Stimulated activated CD4-positive, alpha-beta T cell treated with anti-CD3 and anti-CD28 coated beads, Interleukin-2, amount 100 ng/mL, for 4 hours (primary cell): Measurements from ENCODE around the gene KCND3.
A peak's percentile ranks its signal among the peaks of the same experiment; 100 is the strongest.
"Not testable (repeated sequence)": the region's sequence is repeated elsewhere in the genome, so short reads cannot be mapped to it uniquely, and the experiment has no call there.

Experiments used
- DNase-seq: peaks from one replicate; pipeline ENCODE4 v3.0.0-alpha.2; 2020; ENCODE audit warnings: low read depth

The KCND3 gene

DNA sequence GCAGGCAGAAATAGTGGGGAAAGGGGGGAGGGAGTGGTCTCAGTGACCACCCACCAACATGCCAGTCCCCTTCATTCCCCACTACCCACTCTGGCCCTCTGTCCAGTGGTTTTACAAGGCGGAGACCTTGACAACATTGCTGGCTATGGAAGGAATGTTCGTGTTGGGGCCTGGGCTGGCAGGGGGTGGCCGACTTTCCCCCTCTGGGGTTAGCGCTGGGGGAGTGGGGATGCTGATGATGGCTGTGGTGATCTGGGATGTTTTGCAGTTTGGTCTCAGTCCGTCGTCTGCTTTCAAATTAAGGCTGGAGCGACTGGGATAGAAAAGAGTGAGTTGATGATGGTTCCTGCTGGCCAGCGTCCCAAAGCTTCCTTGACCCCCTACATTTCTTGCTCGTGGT is 213.5 kb downstream of the KCND3 start:
- DNase-seq: no peak

DNA sequence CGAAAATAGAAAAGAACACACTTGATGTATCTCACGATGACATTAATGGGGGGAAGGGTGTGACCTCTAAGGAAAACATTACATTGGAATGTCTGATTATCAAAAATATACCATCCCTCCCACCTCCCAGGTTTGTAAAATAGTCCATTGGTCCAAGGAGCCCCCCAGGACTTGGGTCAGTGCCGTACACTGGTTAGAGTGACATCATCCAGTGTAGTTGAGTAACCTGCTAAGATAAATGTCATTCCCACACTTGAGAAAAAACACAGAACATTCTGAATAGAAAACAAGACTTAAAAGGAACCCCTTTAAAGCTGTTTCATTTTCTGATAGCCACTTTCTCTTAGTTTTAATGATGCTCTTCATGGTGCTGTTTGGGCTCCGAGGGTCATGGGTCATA is 218.6 kb downstream of the KCND3 start:
- DNase-seq: no peak

DNA sequence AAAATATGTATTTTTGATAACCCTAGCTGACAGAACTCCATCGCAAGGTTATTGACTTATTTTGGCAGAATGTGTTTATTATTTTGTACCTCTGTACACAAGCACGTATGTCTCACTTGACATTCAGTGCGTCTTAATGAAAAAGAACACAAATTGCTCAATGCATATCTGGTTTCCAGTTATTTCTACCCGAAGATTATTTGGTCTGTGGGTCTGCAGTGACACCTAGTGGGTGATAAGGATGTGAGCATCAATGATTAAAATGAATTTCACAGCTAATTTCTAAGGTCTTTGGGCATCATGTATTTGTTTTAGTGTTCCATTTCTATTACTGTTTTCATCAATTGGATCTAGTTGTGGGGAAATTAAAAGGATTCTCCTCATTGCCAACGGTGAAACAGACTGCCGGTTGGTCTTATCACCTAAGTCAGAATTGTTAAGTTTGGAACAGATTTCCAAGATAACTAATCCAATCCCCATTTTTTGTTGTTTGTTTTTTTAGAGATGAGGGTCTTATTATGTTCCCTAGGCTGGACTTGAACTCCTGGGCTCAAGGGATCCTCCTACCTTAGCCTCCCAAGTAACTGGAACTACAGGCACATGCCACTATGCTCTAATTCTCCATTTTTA is 219.8 kb downstream of the KCND3 start:
- DNase-seq: peak; percentile 26

DNA sequence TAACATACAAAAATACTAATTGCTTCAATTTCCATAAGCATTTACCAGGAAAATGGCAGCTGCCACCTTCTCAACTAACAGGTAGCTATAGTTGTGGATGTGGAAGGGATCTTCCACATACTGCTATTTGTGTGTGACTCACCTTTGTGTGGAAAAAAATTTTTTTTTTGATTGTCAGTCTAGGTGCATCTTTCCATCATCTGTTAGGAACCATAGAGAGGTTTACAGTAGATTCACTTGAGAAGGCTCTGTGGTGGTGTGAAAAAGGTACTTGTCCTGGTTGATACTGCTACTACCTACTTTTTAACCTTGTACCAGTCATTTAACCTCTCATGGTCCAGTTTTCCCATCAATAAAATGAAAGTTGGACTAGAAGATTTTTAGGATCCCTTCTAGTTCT is 220.8 kb downstream of the KCND3 start:
- no peak for DNase-seq

DNA sequence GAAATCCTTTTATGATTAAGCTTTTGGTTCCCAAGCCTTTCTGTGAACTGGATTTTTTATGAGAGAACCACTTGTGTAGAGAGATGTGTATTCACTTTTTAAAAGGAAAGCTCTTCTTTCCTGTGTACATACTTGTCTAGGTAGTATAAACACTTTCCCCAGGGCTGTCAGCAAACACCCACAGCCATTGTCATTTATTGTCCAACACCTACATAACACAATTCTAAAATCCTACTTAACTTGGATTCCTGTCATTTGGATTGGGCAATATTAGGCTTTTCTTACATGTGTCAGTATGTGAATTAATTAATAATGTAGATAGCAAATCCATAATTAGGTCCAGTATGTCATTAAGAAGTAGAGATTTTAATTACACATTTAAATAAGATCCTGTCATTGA is 221.4 kb downstream of the KCND3 start:
- DNase-seq: no peak

DNA sequence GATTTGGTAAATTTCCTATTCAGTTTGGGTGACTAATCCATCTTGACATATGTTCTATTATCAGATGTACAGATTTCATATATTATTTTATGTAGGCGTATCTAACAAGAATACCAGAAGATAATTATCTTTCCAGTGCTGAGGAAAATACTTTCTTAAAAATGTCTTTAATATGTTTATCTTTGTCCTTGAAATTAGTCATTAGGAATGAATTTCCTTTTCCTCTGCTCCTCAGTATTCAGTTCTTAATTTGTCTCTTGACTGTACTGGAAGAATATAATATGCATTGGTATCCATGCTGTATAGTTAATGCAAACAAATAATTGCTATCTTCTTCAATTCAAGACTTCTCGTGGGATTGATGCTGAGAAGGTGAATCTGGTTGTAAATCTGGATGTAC is 227.1 kb downstream of the KCND3 start:
- no peak for DNase-seq

DNA sequence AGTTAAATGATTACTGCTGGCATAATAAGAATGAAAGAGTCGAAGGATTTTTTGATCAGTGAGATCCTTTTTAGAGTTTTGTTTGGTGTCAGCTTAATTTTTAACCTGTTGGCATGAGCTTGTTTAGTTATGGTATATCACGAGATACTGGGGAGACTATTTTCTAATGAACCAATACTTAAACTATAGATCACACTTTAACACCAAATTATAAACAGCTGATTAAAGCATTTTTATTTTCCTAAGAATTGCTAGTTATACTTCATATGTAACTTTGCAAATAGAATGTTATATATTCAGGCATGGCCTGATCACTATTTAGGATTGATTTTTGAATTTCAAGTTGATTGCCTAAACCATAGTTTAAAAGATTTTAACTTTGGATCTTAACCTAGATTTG is 227.8 kb downstream of the KCND3 start:
- DNase-seq: no peak

DNA sequence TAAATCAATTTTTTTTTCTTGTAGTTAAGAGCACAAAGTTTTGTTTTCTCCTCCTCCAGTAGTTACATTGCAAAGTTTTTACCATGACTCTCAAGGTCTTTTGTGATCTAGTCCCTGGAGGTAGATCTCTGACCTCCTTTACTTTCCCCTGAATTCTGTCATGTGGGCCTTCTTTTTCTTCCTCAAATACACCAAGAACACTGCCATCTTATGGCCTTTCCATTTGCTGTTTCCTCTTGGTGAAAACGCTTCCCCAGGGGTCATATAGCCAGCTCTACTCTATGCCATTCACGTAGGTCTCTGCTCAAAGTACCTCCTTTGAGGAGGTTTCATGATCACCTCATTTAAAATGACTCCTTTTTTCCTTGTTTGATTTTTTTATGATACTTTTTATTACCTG is 231.1 kb downstream of the KCND3 start:
- DNase-seq: no peak

DNA sequence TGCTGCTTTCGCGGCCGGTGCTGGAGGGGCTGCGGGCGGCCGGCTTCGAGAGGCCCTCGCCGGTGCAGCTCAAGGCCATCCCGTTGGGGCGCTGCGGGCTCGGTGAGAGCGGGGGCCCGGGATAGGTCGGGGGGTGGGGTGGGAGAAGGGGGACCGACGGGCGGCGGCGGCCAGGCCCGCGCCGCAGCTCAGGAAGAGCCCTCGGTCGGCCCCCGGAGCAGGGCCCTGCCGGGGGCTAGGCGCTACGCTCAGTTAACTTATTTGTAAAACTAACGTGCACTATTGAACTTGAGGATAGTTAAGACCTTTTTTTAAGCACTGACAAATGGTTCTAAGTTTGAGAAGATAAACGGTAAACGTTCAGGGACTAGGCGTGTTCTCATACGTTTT is 233.3 kb downstream of the KCND3 start:
- no peak for DNase-seq

DNA sequence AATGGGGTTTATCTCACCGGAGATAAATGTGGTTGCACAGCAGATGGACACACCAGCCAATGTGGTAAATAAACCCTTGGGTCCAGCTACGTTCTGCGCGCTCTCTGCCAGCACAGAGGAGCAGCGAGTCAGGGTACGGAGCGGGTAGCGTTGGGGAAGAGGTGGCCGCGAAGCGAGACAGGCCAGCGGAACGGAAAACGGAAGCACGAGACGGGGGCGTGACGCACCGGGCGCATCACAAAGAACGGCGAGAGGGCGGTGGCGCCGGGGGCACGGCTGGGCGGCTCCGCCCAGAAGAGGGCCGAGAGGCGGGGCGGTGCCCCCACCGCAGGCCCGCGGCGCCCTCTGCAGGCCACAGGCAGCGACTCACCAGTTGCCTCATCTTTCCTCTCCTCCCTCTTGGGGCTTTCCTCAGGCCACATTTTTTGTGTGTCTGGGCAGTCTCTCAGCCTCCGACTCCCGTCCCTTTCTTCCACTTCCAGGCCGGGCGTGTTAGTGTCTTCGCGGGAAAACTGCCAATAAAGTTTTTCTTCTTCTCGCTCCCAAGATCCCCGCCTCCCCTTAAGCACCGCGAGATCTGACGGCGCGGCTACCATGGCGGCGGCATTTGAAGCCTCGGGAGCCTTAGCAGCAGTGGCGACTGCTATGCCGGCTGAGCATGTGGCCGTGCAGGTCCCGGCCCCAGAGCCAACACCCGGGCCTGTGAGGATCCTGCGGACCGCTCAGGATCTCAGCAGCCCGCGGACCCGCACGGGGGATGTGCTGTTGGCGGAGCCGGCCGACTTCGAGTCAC is 233.9 kb downstream of the KCND3 start, which contains the start of gene DDX20:
Gene DDX20, plus strand, starts transcription at position 571 of the 793 bp plus-strand sequence. Its CDS starts 24 bp downstream, at position 595.
- DNase-seq: peak; percentile 88

DNA sequence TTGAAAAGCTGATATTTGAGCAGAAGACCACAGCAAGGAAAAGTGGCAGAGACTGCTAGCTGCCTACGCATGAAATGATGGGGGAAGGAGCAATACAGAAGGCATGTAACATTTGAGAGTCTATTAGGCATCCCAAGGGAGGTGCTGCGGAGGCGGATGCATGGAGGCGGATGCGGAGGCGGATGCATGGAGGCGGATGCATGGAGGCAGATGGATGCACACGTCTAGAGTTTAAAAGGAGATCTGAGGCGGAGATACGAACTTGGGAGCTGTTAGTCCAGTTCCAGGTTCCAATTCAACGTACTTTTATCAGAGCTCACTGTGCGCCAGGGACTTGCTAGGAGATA is 234.5 kb downstream of the KCND3 start:
- peak; percentile 24 for DNase-seq

DNA sequence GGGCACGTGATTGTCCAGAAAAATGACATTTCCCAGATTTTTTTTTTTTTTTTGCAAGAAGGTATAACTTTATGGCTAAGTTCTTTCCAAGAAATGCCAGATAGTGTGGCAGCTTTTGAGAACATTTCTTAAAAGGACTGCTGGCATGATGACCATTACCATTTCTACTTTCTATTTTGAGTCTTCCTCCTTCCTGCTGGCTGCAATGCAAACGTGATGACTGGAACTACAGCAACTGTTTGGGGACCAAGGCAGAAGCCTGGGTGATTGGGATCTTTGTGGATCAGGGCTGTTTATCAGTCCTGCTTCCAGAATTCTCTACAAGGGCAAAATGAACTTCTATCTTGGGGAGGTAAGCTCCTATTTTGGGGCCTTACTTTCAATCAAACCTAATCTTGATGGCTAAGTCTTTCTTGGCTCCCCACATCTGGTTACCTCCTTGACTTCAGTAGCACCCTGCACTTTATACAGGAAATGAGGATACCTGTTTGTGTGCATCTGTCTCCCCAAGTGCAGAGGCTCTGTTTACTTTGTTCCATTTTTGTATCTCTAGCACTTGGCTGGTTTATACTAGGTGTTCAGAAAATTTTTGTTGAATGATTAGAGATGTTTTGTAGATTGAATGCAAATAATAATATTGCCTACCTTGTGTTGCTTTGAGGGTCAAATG is 237.4 kb downstream of the KCND3 start:
- no peak for DNase-seq

DNA sequence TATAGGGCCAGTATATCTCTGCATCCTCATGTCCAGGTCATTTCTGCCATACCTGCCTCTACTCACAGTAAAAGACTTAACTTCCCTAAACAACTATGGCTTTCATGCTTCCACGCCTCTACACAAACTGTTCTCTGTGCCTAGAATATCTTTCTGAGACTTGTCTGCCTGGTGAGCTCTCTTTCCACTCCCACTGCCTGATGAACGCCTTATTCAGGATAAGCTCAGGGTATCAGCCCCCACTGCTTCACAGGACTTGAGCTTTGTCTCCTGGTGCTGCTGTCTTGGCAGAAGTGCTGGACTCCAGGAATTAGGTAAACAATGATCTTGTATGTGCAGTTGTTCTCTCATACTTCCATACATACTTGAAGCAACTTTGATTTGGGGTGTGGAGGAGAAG is 238.6 kb downstream of the KCND3 start:
- no peak for DNase-seq

DNA sequence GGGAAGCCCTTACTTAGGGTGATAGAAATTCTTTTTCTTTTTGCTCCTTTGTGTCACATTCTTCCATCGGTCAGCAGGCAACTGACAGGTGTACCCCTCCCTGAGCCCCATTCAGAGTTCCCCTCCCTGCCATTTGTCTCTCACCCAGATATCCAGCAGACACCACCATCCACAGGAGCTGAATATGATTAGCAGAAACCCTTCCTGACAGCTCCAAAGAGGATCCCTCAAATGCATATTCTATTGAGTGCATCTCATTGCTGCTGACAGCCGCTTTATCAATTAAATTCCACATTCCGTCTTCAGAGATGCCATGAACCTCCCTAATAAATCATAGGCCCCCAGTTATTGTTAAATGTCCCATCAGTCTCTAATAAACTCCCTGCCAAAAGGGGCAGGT is 239.8 kb downstream of the KCND3 start:
- no peak for DNase-seq

DNA sequence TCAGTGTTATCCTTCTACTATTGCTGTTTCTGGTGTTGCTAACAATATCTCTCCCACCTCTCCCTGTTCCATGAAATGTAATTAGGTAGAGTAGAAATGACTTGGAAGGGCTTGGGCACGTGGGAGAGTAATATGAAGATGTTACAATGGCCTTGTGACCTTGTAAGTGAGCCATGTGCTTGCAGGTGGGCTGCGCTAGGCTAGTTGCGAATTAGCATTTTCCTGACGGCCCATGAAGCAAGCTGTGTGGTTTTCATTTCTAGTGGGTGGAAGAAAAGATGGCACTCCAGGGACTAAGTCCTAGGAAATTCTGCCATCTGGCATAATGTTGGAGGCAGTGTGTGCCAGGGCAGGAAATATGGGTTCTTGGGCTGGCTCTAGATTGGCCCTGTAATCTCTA is 241.5 kb downstream of the KCND3 start:
- no peak for DNase-seq

DNA sequence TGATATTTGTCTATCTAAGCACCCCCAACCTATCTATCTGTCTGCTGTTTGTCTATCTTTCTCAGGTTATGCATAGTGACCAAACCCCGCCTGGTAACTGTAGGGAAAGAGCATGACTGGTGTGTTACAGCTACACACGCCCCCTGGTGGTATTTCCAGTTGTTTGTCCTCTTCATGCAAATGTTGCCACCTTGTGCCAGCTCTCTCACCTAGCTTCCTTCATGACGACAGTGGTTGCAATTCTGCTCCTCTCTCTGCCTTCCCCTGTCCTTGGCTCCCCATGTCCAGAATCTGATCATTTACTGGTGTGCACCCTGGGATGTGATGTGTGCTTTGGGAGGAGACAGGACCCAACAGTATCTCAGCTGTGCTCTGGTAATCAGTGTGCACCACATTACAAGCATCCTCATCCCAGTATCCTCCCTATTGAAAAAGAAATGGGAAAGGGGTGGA is 242.2 kb downstream of the KCND3 start:
- peak; percentile 61 for DNase-seq

DNA sequence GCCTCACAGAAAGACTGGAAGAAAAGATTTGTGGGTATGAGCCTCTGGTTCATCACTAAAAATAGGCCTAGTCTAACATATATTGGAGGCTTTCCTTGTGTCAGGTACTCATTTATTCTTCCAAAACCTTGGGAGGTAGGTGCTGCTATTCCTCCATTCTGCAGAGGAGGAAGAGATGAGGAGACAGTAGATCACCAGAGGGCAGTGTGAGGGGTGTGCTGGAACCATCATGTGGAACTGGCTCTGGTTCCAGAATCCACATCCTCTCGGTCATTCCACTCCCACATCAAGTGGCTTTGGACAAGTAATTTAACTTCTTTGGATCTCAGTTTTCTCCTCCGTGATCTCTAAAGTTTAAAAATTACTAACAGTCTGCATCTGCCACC is 242.9 kb downstream of the KCND3 start:
- DNase-seq: no peak

DNA sequence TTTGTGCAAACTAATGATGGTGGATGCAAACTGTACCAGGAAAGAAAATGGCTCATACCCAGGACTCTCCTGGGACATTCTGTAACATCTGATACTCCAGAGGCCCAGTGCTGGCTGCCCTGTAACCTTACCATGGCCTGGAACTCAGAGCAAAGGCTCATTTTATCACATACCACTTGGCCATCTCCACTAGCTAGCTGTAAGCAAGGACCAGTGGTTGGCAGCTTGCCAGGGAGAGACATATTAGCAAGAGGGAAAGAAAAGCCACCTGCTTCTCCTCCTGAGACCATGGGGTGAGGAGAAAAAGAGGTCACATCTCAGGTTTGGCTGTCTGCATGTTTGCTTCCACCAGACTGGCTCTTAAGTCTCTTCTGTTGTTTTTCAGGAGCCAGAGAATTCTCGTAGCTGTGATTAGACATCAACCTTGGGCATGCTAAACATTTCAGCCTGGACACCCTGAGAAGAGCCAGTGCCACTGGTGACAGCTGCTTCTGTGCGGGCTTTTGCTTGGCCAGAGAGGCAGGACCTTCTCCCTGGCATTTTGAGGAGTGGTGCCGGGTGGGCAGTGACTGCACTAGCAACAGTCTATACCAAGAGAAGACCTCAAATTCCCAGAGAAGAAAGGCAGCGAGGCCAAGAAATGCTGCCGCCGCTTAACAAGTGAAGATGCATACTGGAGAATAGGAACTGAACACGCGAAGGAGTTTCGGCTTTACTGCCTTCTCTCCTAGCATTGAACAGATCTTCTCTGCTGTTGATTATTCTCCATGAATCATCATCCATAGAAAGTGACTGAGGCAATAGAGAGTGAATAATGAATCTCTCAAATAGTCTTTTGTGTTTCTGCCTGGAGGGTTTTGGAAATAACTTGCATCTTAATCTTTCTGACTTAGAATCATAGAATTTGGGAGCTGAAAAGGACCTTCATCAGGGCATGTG is 243.5 kb downstream of the KCND3 start:
- DNase-seq: no peak

DNA sequence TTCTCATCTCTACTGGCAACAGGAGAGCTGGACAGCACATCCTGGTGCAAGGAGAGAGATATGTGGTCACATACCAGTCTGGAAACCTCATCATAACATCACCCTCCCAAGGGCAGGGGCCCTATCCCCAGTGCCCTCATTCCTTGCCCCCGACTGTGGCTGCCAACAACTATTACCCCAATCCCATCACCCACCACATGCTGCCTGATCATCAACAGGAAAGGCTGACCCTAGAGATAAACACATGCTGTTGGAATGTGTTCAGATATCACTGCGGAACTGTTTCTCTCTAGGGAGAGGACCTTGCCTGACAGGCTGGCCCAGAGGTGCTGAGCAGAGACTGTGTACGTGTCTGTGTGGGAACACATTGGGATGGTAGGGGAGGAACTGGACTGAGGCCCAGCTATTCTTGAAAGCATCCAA is 245.8 kb downstream of the KCND3 start:
- no peak for DNase-seq

DNA sequence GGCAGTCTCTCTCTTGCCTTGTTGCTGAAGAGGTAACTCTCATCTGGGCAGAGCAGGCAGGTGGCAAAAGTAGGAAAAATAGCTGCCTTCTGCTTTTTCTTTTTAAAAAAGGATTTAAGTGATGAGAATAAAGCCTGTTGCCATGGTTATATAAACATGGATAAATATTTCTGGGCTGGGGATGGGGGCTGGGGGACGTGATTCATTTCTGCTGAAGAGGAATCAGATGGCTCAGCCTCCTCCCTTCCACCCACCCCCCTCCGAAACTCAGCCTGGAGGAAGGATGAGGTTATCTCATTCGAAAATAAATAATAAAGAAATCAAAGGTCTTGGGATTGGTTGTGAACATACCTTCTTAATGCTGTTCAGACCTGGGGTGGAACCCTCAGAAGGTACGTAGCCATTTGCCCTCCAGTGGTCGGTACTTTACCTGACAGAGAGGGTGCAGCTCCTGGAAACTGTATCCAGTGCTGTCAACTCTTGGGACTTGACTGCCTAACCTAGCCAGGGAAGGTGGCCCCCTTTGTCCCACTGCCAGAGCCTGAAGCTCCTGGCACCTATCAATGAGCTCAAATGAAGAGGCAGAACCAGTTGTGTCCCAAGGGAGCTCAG is 246.4 kb downstream of the KCND3 start:
- DNase-seq: no peak

DNA sequence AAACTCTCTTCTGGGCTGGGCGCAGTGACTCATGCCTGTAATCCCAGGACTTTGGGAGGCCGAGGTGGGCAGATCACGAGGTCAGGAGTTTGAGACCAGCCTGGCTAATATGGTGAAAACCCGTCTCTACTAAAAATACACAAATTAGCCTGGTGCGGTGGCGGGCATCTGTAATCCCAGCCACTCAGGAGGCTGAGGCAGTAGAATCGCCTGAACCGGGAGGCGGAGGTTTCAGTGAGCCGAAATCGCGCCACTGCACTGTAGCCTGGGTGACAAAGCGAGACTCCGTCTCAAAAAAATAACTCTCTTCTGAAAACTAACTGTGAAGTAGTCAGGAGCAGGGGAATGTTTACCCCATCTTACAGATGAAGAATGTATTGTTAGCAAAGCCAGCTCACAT is 247.2 kb downstream of the KCND3 start:
- DNase-seq: not testable (repeated sequence)
